ENCODE results near the gene FUT8. TPM values are rescaled to one million over a fixed set of nuclear protein-coding genes. Genes with fewer than 3 reads are reported as not detected.

The FUT8 gene
- total RNA-seq, 1 donor from 2014 or later, result 44.3 TPM

DNA sequence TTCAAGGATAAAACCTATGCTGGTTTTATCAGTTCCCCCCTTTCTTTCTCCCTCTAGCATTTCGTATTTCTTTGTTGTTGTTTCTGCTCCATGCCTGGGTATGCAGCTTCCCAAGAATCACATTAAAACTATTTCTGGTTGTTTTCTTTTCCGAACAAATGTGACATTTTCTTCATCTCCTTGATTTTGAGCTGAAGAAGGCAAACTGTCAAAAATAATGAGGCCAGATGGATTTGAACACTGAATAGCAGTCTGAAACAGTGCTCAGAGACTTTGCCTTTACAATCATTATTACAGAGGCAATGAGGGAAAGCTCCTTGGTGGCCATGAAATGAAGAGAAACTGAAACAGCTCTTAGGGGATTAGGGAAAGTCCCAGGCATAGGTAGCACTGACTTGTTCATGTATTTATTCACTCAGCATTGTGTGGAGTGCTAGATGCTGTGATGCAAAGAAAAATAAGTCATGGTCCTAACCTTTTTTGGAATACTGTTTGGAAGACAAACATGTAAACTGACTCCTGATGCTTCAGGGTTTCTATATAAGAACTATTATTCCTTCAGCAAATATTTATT is 319.5 kb downstream of the FUT8 start:
- TF ChIP-seq, protein P1, sequence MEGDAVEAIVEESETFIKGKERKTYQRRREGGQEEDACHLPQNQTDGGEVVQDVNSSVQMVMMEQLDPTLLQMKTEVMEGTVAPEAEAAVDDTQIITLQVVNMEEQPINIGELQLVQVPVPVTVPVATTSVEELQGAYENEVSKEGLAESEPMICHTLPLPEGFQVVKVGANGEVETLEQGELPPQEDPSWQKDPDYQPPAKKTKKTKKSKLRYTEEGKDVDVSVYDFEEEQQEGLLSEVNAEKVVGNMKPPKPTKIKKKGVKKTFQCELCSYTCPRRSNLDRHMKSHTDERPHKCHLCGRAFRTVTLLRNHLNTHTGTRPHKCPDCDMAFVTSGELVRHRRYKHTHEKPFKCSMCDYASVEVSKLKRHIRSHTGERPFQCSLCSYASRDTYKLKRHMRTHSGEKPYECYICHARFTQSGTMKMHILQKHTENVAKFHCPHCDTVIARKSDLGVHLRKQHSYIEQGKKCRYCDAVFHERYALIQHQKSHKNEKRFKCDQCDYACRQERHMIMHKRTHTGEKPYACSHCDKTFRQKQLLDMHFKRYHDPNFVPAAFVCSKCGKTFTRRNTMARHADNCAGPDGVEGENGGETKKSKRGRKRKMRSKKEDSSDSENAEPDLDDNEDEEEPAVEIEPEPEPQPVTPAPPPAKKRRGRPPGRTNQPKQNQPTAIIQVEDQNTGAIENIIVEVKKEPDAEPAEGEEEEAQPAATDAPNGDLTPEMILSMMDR (IDR thresholded peaks at IDR 0.05; ENCODE audit: insufficient read depth, low read length, poor library complexity, severe bottlenecking), result no peak
- Histone ChIP-seq H3K36me3 (ENCODE audit: control insufficient read depth, insufficient read depth, low read length) (no peaks in the 10 kb centered on the region), H3K27me3 (ENCODE audit: control insufficient read depth, insufficient read depth, low read length) (no peaks in the 10 kb centered on the region), H3K4me3 (ENCODE audit: low read depth, low read length) (no peak overlapping the region)
- DNase-seq (ENCODE audit: low read depth), result no peak

DNA sequence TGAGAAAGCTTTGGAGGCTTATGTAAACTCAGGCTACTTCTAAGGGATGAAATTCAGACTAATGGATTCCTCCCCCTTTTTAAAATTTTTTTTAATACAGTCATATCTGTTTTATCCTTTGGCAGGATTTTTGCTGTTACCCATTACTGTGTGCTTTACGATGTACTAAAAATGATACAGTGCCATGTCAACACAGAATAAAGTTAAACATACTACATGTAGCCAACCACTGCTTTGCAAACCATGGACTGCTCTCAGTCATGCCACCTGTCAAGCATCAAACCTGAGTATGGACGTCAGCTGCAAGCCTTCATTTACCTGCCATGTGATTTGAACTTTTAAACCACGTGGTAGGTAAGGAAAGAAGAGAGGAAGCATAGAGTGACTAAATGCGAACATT is 325.8 kb downstream of the FUT8 start:
- TF ChIP-seq, protein P1 (IDR thresholded peaks at IDR 0.05; ENCODE audit: insufficient read depth, low read length, poor library complexity, severe bottlenecking), result no peak
- Histone ChIP-seq H3K27me3 (ENCODE audit: control insufficient read depth, insufficient read depth, low read length) (no peaks in the 10 kb centered on the region), H3K36me3 (ENCODE audit: control insufficient read depth, insufficient read depth, low read length) (no peaks in the 10 kb centered on the region), H3K4me3 (ENCODE audit: low read depth, low read length) (no peak overlapping the region)
- DNase-seq (ENCODE audit: low read depth), result no peak

DNA sequence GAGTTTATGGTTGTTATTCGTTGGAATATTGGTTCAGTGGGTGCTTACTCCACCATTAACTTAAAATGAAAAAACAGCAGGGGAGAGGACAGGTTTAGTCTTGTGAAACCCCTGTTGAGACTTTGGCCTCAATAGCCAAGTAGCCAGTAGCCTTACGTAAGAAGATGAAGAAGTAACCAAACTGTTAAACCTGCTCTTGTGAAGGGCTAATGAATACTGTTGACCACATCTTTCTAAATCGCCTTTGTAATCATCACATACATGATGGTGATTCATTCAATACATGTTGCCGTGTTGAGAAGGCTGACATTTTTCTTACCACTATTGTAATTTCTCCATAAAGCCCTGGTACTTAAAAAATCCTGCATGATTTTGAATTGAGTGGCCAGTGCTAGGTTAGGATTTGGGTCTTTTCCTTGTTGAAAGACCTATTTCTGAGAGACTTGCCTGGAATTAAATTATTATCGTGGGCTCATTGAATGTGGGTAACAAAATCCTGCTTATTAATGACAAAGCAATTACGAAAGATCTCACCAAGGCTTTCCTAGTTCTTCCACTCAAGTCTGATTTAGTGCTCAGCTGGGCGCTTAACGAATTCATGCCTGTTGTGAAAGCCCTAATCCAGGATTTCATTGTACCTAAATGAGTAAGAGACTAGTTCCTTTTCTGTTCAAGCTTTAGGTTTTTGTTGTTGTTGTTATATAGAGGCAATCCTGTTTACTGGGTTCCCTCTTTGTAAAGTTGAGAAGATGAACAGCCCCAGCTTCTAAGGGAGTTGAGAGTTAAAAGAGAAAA is 333.1 kb downstream of the FUT8 start:
- Histone ChIP-seq H3K27me3 (ENCODE audit: control insufficient read depth, insufficient read depth, low read length) (no peaks in the 10 kb centered on the region), H3K36me3 (ENCODE audit: control insufficient read depth, insufficient read depth, low read length) (no peaks in the 10 kb centered on the region), H3K4me3 (ENCODE audit: low read depth, low read length) (no peak overlapping the region)
- DNase-seq (ENCODE audit: low read depth), result no peak
- TF ChIP-seq, protein P1 (IDR thresholded peaks at IDR 0.05; ENCODE audit: insufficient read depth, low read length, poor library complexity, severe bottlenecking), result no peak

DNA sequence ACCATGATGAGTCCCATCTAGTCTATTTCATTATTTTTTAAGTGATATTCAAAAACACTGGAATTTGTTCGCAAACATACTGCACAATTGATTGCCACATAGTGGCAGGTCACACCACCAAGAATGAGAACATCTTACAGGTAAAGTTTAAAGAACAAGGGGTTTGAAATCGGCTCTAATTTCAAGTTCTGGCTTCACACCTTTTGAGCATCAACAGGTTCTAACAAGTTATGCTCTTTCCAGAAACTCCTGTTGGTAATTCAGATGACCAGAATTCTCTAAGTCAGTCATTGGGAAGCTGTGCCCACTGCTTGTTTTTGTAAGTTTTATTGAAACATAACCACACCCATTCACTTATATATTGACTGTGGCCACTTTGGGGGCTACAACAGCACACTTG is 336.3 kb downstream of the FUT8 start:
- no peak for DNase-seq (ENCODE audit: low read depth)
- Histone ChIP-seq H3K27me3 (ENCODE audit: control insufficient read depth, insufficient read depth, low read length) (no peaks in the 10 kb centered on the region), H3K4me3 (ENCODE audit: low read depth, low read length) (no peak overlapping the region), H3K36me3 (ENCODE audit: control insufficient read depth, insufficient read depth, low read length) (no peaks in the 10 kb centered on the region)
- TF ChIP-seq, protein P1 (IDR thresholded peaks at IDR 0.05; ENCODE audit: insufficient read depth, low read length, poor library complexity, severe bottlenecking), result no peak

DNA sequence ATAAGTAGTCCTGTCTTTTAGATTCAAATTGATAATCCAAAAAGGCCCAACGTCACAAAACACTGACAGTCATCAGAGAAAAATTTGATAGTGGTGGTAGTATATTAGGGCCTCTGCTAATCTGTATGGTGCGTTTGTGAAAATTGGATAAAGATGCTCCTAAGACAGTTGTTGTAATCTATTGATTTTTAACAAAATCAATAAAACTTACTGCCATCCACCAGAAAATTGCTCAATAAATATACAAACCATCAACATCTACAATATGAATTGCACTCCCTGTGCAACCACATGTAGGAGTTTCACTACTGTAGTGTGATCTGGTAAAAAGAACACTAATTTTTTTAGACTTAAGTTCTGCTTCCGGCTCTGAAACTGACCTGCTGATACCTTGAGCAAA is 336.8 kb downstream of the FUT8 start:
- TF ChIP-seq, protein P1 (IDR thresholded peaks at IDR 0.05; ENCODE audit: insufficient read depth, low read length, poor library complexity, severe bottlenecking), result no peak
- no peaks in the 10 kb centered on the region for H3K36me3 ChIP-seq (ENCODE audit: control insufficient read depth, insufficient read depth, low read length)
- no peak overlapping the region for H3K4me3 ChIP-seq (ENCODE audit: low read depth, low read length)
- no peak for DNase-seq (ENCODE audit: low read depth)
- H3K27me3 ChIP-seq (ENCODE audit: control insufficient read depth, insufficient read depth, low read length), result no peaks in the 10 kb centered on the region
